ENCODE results near the gene JOSD1. TPM values are rescaled to one million over a fixed set of nuclear protein-coding genes. Genes with fewer than 3 reads are reported as not detected.

Gene JOSD1
- total and polyA plus RNA-seq, 4 donors, result 17.8 to 64.0 (median 43.8) TPM

DNA sequence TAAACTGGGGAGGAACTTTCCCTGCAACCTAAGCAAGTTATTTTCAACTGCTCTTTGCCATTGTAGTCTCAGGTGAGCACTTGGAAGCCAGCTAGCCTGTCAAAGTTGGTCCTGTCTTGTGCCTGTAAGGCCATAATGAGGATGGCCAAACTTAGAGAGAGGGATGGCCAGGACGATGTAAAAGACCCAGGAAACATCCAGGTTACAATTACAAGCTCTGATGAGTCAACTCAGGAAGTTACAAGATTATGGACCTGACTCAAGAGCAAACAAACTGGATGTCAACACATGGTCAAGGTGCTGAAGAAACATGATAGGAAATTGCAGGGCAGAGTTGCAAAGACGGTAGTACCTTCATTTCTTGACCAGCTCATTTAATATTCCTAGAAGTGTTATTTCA, 6.6 kb upstream of the JOSD1 start:
- no peak for DNase-seq
- H3K9ac ChIP-seq (ENCODE audit: insufficient read depth in 1 of 2, low read length in 2 of 2), result peak overlapping the region; percentile 50 to 93
- H3K9me3 ChIP-seq (ENCODE audit: control insufficient read depth in 4 of 4, insufficient read depth in 3 of 4, low read length in 3 of 4), result no peaks in the 10 kb centered on the region
- ATAC-seq (ENCODE audit: insufficient read depth, low FRiP score), result no peak
- WGBS, 2 donors, result 16 to 19% methylated on average over 2 of the region's 2 CpGs
- peaks cover 0 to 7% (median 2%) of the 10 kb centered on the region in 4 donors for H3K36me3 ChIP-seq (ENCODE audit: control insufficient read depth in 4 of 4, insufficient read depth in 4 of 4, low read length in 4 of 4)
- H3K27ac ChIP-seq (ENCODE audit: low read depth in 1 of 2, low read length in 1 of 2), result peak overlapping the region in 1 of 2 donors; percentile 67
- peaks cover 8 to 23% (median 16%) of the 10 kb centered on the region in 5 donors for H3K4me1 ChIP-seq (ENCODE audit: control insufficient read depth in 5 of 5, insufficient read depth in 5 of 5, low read length in 5 of 5)
- peak overlapping the region; percentile 30 for H3K4me3 ChIP-seq
- H3K27me3 ChIP-seq (ENCODE audit: control insufficient read depth in 3 of 3, insufficient read depth in 3 of 3, low read length in 2 of 3), result no peaks in the 10 kb centered on the region
- TF ChIP-seq, protein P1, sequence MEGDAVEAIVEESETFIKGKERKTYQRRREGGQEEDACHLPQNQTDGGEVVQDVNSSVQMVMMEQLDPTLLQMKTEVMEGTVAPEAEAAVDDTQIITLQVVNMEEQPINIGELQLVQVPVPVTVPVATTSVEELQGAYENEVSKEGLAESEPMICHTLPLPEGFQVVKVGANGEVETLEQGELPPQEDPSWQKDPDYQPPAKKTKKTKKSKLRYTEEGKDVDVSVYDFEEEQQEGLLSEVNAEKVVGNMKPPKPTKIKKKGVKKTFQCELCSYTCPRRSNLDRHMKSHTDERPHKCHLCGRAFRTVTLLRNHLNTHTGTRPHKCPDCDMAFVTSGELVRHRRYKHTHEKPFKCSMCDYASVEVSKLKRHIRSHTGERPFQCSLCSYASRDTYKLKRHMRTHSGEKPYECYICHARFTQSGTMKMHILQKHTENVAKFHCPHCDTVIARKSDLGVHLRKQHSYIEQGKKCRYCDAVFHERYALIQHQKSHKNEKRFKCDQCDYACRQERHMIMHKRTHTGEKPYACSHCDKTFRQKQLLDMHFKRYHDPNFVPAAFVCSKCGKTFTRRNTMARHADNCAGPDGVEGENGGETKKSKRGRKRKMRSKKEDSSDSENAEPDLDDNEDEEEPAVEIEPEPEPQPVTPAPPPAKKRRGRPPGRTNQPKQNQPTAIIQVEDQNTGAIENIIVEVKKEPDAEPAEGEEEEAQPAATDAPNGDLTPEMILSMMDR (IDR thresholded peaks at IDR 0.05; ENCODE audit: control extremely low read depth, extremely low read depth), result no peak

DNA sequence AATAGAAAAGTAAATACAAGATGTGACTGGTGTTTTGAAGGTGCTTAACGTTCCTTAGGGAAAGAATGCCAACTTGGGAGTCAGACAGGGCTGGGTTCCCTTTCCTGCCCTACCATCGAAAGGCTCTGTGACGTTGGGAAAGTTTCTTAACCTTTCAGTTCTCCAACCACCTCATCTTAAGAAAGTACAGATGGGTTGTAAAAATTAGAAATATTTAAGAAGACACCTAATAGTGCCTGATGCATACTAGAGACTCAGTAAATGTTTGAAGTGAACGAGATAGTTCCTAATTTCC, 6.1 kb upstream of the JOSD1 start:
- WGBS, 2 donors, result 0 to 2% methylated on average over 4 of the region's 4 CpGs
- Histone ChIP-seq H3K9ac (ENCODE audit: insufficient read depth in 1 of 2, low read length in 2 of 2) (peak overlapping the region; percentile 50 to 93), H3K4me3 (peak overlapping the region; percentile 84), H3K4me1 (ENCODE audit: control insufficient read depth in 5 of 5, insufficient read depth in 5 of 5, low read length in 5 of 5) (peaks cover 8 to 23% (median 16%) of the 10 kb centered on the region in 5 donors), H3K27ac (ENCODE audit: low read depth in 1 of 2, low read length in 1 of 2) (peak overlapping the region; percentile 90 to 98), H3K36me3 (ENCODE audit: control insufficient read depth in 4 of 4, insufficient read depth in 4 of 4, low read length in 4 of 4) (peaks cover 0 to 3% (median 2%) of the 10 kb centered on the region in 4 donors), H3K9me3 (ENCODE audit: control insufficient read depth in 4 of 4, insufficient read depth in 3 of 4, low read length in 3 of 4) (no peaks in the 10 kb centered on the region), H3K27me3 (ENCODE audit: control insufficient read depth in 3 of 3, insufficient read depth in 3 of 3, low read length in 2 of 3) (no peaks in the 10 kb centered on the region)
- DNase-seq (peak in 1 of 3 donors; percentile 63), ATAC-seq (ENCODE audit: insufficient read depth, low FRiP score) (no peak)
- TF ChIP-seq, protein P1 (IDR thresholded peaks at IDR 0.05; ENCODE audit: control extremely low read depth, extremely low read depth), result no peak

DNA sequence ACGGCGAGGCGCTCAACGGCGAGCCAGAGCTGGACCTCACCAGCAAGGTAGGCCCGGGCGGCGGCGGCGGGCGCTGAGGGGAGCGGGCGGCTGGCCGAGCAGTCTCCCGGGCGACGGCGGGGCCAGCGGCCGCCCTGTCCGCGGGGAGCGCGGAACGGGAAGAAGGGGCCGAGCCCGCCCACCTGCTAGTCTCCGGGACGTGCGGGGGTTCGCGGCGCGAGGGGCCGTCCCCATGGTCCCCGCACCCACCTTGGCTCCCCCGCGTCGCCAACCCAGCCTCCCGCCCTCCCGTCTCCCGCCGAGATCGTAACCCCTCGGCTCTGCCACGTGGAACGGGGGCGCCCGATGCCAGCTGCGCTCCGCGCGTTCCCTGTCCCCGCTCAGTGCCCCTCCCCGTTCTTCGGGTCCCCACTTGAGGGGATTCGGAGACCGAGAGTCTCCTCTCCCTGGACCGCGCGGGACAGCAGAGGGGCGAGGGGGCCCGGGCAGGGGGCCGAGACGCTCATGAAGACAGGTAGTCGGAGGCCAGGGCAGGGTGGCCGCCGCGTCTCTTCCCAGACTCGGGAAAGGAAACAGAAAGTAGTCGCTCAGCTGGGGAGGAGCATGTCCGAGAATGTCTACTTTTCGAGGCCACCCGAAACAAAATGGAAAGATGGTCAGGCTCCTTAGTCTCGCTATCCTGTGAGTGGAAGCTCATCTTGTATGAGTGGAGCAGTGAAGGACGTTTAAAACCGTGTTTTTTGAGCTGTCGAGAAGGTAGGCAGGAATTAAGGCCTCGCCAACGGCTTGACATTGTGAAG, 5.6 kb upstream of the JOSD1 start:
- WGBS, 2 donors, result 0 to 1% methylated on average over 52 to 80 of the region's 80 CpGs
- Histone ChIP-seq H3K36me3 (ENCODE audit: control insufficient read depth in 4 of 4, insufficient read depth in 4 of 4, low read length in 4 of 4) (peaks cover 0 to 3% (median 2%) of the 10 kb centered on the region in 4 donors), H3K4me1 (ENCODE audit: control insufficient read depth in 5 of 5, insufficient read depth in 5 of 5, low read length in 5 of 5) (peaks cover 8 to 27% (median 16%) of the 10 kb centered on the region in 5 donors), H3K4me3 (peak overlapping the region; percentile 84), H3K9me3 (ENCODE audit: control insufficient read depth in 4 of 4, insufficient read depth in 3 of 4, low read length in 3 of 4) (no peaks in the 10 kb centered on the region), H3K27me3 (ENCODE audit: control insufficient read depth in 3 of 3, insufficient read depth in 3 of 3, low read length in 2 of 3) (no peaks in the 10 kb centered on the region), H3K27ac (ENCODE audit: low read depth in 1 of 2, low read length in 1 of 2) (peak overlapping the region; percentile 90 to 98), H3K9ac (ENCODE audit: insufficient read depth in 1 of 2, low read length in 2 of 2) (peak overlapping the region; percentile 50 to 93)
- TF ChIP-seq, protein P1 (IDR thresholded peaks at IDR 0.05; ENCODE audit: control extremely low read depth, extremely low read depth), result no peak
- DNase-seq, result peak; percentile 34 to 59 (median 54)
- ATAC-seq (ENCODE audit: insufficient read depth, low FRiP score), result peak; percentile 5

Data from lung (tissue), 12 donors.